HEK293T (cell line): Measurements from ENCODE around the gene DPYSL4.

ENCODE experiments used
- ARNT ChIP-seq: fragments of 450-650 bp; IDR thresholded peaks from 2 replicates; pipeline ENCODE4 v1.6.1; 2017; ENCODE audit warnings: mild to moderate bottlenecking
- BHLHE40 ChIP-seq: fragments of 450-650 bp; IDR thresholded peaks from 2 replicates; pipeline ENCODE4 v1.6.1; 2016; ENCODE audit warnings: mild to moderate bottlenecking, moderate library complexity, borderline replicate concordance
- FOXA1 ChIP-seq: fragments of 450-650 bp; IDR thresholded peaks from 2 replicates; pipeline ENCODE4 v1.6.1; 2016; ENCODE audit warnings: mild to moderate bottlenecking
- HDGF ChIP-seq: fragments of 450-650 bp; IDR thresholded peaks from 2 replicates; pipeline ENCODE4 v1.6.1; 2017; ENCODE audit warnings: antibody characterized with exemption, borderline replicate concordance

- no peak for TF ChIP-seq BHLHE40
- no peak for TF ChIP-seq FOXA1
- TF ChIP-seq HDGF = no peak
- TF ChIP-seq ARNT = no peak
Observed at GRCh38 chr10:132167976-132168375, 18.8 kb upstream of the DPYSL4 start.
